GM18951 (cell line): ENCODE data around the gene AOC2.
"Not testable (repeated sequence)": the region's sequence is repeated elsewhere in the genome, so short reads cannot be mapped to it uniquely, and the experiment has no call there.

Source experiments
- POLR2A ChIP-seq: IDR thresholded peaks from 4 replicates; pipeline ENCODE4 v1.6.1; 2011; ENCODE audit warnings: mild to moderate bottlenecking; ENCODE audit not compliant: insufficient read length, insufficient read depth; ENCODE audit errors: extremely low read depth
- in situ Hi-C: fragments of 300-500 bp; cut with MboI; formaldehyde crosslinking; loops from one replicate; pipeline ENCODE4 v1.12.0; 2022; ENCODE audit warnings: low sequenced_read_pairs, mixed read lengths, inconsistent platforms; ENCODE audit not compliant: unreplicated experiment

Gene AOC2

GRCh38 chr17:42841975-42842685, 2.2 kb upstream of the AOC2 start:
- in situ Hi-C loops: no loop called here
- TF ChIP-seq POLR2A: no peak

DNA sequence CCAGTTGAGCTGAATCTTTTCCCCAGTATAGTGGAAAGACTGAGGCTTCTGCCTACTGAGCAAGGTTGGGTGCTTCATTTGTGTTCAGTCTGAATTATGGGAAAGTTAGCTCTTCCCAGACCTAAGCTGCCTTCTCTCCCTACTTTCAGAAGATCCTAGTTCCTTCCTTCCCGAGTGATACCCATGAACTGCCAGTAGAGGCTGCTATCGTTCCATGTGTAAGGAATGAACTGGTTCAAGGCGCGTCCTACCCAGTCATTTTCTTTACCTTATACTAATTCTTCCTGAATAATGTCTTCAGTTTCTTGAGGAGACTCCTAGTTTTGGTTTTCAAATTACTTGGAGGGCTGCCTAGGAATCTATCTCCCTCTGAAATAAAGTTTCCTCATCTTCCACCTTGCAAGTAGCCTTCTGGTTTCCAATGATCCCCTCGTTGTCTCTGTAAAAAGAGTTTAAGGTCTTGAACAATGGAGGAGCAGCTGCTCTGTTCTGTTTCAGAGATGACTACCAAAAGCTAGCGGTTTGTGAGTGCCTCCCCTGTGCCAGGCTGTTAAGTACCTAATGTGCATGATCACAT, 934 bp upstream of the AOC2 start:
- TF ChIP-seq POLR2A: no peak
- in situ Hi-C loops: no loop called here

DNA sequence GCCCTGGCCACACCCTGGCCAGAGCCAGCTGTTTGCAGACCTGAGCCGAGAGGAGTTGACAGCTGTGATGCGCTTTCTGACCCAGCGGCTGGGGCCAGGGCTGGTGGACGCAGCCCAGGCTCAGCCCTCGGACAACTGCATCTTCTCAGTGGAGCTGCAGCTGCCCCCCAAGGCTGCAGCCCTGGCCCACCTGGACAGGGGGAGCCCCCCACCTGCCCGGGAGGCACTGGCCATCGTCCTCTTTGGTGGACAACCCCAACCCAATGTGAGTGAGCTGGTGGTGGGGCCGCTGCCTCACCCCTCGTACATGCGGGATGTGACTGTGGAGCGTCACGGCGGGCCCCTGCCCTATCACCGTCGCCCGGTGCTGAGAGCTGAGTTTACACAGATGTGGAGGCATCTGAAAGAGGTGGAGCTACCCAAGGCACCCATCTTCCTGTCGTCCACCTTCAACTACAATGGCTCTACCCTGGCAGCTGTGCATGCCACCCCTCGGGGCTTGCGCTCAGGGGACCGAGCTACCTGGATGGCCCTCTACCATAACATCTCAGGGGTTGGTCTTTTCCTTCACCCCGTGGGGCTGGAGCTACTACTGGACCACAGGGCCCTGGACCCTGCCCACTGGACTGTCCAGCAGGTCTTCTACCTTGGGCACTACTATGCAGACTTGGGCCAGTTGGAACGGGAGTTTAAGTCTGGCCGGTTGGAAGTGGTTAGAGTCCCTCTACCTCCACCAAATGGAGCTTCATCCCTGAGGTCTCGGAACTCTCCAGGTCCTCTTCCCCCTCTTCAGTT, 578 bp downstream of the AOC2 start:
- in situ Hi-C loops: no loop called here
- no peak for TF ChIP-seq POLR2A

DNA sequence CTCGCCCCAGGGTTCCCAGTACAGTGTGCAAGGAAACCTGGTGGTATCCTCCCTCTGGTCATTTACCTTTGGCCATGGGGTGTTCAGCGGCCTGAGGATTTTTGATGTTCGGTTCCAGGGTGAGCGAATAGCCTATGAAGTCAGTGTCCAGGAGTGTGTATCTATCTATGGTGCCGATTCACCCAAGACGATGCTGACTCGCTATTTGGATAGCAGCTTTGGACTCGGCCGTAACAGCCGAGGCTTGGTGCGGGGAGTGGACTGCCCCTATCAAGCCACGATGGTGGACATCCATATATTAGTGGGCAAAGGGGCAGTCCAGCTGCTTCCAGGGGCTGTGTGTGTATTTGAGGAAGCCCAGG, 1.2 kb downstream of the AOC2 start:
- no peak for TF ChIP-seq POLR2A
- in situ Hi-C loops: no loop called here

DNA sequence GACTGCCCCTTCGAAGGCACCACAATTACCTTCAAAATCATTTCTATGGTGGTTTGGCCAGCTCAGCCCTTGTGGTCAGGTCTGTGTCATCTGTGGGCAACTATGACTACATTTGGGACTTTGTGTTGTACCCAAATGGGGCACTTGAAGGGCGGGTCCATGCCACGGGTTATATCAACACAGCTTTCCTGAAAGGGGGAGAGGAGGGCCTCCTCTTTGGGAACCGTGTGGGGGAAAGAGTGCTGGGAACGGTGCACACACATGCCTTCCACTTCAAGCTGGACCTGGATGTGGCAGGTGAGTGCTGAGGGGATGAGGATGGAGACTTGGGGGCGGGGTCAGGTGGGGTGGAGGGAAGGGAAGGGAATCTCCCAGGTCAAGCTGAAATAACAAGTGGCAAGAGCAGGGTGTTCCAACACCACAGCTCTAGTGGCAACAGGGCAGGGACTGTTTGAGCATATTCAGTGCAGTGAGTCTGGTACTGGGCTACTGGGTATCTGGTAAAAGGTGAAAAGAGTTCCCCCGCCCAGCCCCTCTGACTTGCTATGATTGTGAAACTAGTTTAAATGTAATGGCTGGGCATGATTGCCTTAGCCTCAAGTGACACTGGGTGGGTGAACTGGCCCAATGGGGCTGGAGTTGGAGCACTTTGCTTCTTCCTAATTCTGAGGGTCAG, 1.7 kb downstream of the AOC2 start:
- in situ Hi-C loops: no loop called here

DNA sequence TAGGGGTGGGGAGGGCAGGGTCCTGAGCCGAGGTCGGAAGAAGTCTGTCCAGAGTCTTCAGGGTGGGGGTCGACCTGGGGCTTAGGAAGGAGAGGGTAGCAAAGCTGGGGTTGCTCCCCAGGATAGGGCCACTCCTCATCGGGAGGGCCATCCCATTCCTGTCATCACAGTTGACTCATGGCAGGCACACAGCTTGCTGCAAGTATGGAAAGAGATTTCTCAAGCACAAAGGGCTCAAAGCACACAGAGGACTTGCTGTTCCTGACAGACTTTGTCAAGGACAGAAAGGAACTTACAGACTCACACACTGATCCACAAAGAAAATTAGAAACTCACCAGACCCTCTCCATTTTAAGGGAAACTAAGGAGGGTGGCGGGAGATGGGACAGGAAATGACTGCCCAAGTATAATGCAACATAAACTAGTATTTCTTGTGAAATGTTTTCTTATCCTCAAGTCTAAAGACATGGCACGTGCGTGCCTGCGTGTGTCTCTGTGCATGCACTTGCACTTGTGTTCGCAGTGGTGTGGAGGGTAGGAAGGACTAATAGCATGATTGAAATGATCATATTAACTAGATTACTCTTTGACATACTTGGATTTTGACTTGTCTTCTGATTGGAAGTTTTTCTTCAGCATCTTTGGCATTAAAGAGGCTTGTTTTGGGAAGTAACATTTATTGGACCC, 2.4 kb downstream of the AOC2 start:
- in situ Hi-C loops: no loop called here

More for the DNA sequence above, 1.7 kb downstream of the AOC2 start:
- TF ChIP-seq POLR2A: no peak

DNA sequence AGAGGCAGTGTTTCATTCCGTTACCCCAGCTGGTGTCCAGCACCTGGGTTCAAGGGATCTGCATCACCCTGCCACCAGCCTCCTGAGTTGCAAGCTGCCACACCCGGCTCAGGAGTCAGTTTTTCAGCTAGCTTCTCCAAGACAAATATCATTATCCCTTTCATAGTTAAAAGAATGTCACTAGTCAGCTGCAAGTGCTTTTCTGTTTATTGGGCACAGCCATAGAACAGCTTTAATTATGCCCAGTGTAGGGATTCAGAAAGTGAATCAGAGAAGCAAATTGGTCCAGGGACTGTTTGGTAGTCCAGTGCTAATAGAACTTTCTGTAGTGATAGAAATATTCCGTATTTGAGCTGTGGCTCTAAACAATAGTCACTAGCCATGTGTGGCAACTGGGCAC, 3.7 kb downstream of the AOC2 start:
- in situ Hi-C loops: no loop called here
- no peak for TF ChIP-seq POLR2A

More for the DNA sequence above, 2.4 kb downstream of the AOC2 start:
- TF ChIP-seq POLR2A: no peak

GRCh38 chr17:42849031-42849430, 4.7 kb downstream of the AOC2 start:
- in situ Hi-C loops: no loop called here
- no peak for TF ChIP-seq POLR2A

GRCh38 chr17:42849451-42850181, 5.2 kb downstream of the AOC2 start:
- no peak for TF ChIP-seq POLR2A
- in situ Hi-C loops: no loop called here

GRCh38 chr17:42850954-42851353, 6.6 kb downstream of the AOC2 start, which contains the start of gene AOC3:
Gene AOC3 (plus strand): TSS chr17:42851199. CDS start chr17:42851344, 145 bp downstream.
- in situ Hi-C loops: no loop called here
- TF ChIP-seq POLR2A: no peak

- in situ Hi-C loops: not testable (repeated sequence)
Measured at GRCh38 chr17:42851371-42852240, 7.2 kb downstream of the AOC2 start.
